HG03520 (cell line): ENCODE results near the gene ZMIZ1.

Experiments used
- ATAC-seq: cut with Tn5 transposase; IDR thresholded peaks from one replicate; pipeline ENCODE4 v1.9.1; 2021; ENCODE audit warnings: mild to moderate bottlenecking, moderate library complexity; ENCODE audit not compliant: unreplicated experiment

ZMIZ1 gene

GRCh38 chr10:79096514-79096913 is 27.7 kb downstream of the ZMIZ1 start:
- no peak for ATAC-seq

GRCh38 chr10:79097021-79097872 is 28.5 kb downstream of the ZMIZ1 start:
- no peak for ATAC-seq

DNA sequence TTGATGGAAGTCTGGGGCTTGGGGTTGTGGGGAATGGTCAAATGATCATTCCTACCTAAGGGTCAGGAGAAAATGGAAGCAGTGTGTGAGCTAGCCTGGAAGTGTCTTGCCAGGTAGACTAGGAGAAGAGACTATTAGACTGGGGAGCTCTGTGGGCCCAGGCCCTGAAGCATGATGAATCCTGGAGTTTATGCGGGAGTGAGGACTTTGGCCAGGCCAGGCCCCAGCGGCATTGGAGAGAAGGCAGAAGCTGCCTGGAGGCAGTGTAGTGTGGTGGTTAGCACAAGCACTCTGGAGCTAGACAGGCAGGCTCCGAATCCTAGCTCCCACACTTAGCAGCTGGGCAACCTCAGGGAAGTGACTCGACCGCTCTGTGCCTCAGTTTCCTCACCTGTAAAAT is 29.3 kb downstream of the ZMIZ1 start:
- ATAC-seq = no peak

- peak; percentile 82 for ATAC-seq
Measured at GRCh38 chr10:79098596-79099015, 29.8 kb downstream of the ZMIZ1 start.

GRCh38 chr10:79099898-79100448 is 31.2 kb downstream of the ZMIZ1 start:
- no peak for ATAC-seq

DNA sequence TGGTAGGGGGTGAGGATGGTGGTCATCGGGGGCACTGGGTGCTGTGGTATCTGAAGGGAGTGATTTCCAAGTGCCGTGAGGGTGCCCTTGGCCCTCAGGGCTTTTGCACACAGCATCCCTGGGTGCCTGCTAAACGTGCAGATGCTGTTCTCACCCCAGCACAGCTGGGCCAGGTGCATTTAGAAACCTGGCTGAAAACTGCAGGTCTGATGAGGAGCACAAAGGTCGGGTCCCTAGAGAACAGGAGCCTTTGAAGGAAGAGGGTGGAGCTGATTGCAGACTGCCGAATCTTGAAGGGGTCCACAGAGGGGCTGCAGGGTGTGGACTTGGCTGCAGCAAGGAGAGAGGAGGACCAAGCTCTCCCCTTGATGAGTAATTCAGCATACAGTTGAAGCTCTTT is 32.0 kb downstream of the ZMIZ1 start:
- no peak for ATAC-seq

GRCh38 chr10:79101560-79102497 is 33.1 kb downstream of the ZMIZ1 start:
- no peak for ATAC-seq

DNA sequence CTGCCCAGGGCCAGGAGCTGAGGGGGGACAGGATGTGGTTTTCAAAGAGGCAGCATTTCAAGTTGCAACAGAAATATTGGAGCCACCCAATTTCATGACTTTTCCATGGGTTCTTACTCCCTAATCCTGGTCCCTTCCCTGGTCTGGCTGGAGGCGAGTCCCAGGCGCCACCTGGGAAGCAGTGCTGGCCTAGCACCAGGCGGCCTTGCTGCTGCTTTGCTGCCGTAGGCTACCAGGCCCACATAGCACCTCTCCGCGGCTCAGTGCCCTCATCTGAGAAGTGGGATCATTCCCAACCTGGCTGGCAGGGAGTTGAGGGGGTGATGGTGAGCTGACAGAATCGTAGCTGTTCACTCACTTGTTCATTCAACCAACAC is 33.7 kb downstream of the ZMIZ1 start:
- no peak for ATAC-seq

- ATAC-seq = no peak
Measured at GRCh38 chr10:79103129-79103528, 34.4 kb downstream of the ZMIZ1 start.

DNA sequence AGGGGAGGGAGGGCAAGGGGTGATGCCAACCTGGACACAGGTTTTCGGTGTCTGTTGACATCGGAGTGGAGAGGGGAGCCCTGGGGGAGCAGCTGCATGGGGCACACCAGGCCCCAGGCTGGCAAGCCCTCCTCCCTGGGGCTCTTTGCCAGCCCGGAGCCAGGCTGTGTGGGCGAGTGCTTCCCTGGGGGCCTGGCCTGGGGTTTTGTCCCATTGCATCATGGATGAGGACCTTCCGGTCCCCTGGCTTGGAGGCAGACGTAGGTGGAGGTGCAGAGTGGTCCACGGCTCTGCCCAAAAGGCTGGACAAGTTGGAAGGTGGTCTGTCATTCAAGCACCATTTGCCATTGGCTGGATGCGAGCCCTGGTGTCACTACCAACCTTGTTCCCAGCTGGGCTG is 34.8 kb downstream of the ZMIZ1 start:
- no peak for ATAC-seq

DNA sequence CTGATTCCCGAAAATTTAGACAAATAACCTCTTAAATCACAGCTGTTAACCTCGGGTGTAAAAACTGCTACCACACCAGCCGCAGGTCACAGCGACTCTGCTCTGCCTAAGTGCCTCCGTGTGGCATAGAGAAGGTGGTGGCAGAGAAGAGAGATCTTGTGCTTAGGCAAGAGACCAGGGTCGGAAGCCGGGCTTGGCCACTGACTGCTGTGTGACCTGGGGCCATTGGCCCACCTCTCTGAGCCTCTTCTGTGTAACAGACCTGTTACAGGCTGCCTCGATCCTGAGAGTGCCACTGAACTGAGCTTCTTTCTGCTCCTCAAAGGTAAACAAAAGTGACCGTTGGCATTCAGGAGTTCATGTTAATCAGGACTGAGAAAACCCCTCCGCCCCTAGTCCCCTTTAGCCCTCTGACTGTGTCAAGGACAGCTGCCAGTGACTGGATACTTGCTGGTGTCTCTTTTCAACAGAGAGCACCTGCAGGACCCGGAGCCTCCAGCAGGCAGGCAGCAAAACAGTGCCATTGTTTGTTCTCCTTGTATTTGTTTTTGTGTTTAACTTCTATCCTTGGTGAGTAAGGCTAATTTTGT is 36.5 kb downstream of the ZMIZ1 start:
- ATAC-seq = no peak

DNA sequence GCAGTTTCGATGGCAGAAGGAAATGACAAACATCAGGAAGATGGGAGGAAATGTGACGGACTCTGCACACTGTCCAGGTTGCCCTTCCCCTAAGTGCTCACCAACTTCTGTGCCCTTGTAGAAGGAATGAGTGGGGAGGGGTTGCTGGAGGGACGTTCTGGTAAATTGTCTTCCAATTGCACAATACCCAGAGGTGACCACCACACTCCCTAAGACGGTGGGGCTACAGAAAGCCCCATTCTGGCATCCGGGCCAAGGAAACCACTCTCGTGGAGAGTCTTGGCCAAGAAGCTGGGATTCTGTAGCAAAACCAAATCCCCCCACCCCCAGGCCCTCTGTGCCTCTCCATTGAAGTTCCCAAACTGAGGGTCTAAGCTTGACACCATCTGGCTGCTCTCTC is 37.1 kb downstream of the ZMIZ1 start:
- no peak for ATAC-seq

- ATAC-seq = no peak
Measured at GRCh38 chr10:79106256-79107050, 37.7 kb downstream of the ZMIZ1 start.

DNA sequence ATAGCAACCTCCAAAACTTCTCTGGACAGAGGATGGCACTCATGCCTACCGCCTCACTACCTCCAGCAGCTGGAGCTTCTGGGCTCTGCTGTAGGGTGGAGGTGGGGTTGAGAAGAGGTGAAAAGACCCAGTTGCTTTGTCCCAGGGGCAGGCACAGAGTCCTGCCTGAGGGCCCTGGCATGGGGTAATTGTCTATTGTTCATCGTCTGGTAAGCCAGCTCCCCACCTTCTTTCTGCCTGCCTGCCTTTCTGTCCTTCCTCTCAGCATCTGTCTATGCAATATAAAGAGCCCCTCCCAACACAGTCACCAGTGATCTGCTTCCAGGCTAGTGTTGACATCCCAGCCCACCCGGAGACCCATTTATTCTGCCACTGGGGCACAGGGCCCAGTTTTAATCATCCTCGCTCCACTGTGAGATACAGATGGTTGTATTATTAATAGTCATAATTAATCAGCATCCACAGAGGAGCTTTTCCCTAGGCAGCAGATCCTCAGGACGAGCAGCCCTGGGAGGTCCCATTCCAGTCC is 39.0 kb downstream of the ZMIZ1 start:
- ATAC-seq = no peak

GRCh38 chr10:79108728-79109127 is 40.0 kb downstream of the ZMIZ1 start:
- ATAC-seq = no peak

DNA sequence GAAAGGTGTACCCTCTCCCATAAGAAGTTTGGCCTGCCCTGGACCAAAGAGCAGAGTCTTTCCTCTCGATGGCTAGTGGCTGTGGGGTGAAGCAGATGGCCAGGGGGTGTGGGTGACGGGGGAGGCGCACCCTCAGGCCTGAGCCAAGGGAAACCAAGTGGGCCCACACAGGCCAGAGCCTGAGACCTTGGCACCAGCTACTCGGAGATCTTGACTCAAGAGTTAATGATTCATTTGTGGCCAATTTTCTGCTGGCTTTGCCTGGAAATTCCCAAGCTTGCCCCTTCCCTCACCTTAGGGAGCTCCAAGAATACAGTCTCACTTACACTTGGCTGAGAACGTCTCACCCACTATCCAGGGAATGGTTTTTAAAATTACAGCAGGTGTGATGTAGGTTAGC is 42.7 kb downstream of the ZMIZ1 start:
- no peak for ATAC-seq

- ATAC-seq = no peak
Measured at GRCh38 chr10:79111846-79112614, 43.3 kb downstream of the ZMIZ1 start.

- ATAC-seq = no peak
Measured at GRCh38 chr10:79112881-79113431, 44.2 kb downstream of the ZMIZ1 start.

DNA sequence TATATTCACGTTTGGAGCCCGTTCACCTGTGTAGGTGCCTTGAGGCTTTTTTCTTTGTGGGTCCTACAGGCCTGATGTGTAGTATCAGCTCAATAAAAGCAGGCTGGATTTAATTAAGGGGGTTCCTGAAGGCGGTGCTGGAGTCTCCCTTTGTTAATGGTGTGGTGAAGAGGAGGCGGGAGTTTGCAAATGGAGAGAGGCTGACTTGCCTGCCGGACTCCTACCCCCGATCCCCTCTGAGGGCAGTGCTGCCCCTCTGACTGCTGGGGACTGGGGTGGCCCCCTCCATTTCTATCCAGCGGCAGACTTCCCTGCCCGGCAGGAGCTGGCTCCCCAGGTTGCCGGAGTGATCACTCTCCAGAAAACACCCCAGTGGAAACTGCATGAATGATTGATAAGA is 45.1 kb downstream of the ZMIZ1 start:
- ATAC-seq = no peak
